ENCODE measurements around the gene TMEM263. TPM values are rescaled to one million over a fixed set of nuclear protein-coding genes. Genes with fewer than 3 reads are reported as not detected.

Gene TMEM263
- total RNA-seq, 1 experiment from 2014 or later, result 51.7 TPM

DNA sequence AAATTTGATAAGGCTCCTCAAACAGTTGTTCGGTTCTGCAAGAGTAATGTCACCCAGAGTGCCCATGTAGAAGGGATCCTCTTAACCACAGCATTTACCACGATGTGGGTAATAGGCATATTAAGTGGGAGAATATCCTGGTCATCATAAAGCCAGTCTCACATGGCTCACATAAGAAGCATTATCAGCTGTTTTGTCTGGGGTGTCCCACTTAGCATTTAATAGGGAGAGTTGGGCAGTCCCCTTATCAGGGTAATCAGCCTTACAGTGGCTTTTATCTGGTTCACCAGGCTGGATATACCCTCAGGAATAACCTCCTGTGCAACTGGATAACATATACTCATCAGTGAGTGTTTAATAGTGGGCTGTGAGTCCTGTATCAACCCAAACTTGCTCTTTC lies 12.9 kb upstream of the TMEM263 start:
- in situ Hi-C loops (cut with HindIII; ENCODE audit: low sequenced_read_pairs), result no loop called here
- no peak for DNase-seq (ENCODE audit: low spot score)

DNA sequence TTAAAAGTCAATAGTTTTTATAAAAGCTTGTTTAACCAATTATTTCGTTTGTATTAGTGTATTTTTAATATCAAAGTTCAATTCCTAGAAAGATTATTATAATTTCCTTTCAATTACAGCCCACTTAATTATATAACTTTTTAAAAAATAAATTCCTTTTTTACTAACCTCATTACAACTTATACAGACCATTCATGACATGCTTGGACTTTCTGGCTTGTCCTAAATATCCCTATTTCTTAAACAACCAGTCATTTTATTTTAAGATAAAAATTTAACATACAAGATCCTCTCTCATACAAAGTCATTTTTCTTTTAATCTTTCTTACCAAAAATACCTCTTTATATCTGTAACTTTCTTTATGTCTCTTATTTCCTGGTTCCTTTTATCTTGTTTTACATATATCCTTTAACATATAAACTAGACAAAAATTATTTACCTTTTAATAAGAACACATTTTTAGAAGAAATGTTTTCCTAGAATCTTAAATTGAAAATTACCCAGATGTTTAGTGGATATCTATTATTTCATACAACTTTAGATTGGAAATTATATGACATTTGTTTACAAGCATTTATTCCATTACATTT lies 10.4 kb upstream of the TMEM263 start:
- DNase-seq (ENCODE audit: low spot score), result no peak
- in situ Hi-C loops (cut with HindIII; ENCODE audit: low sequenced_read_pairs), result loop anchor here (5.0 kb wide), 1 partner anchor 43 kb away; no protein-coding TSS in a partner anchor

DNA sequence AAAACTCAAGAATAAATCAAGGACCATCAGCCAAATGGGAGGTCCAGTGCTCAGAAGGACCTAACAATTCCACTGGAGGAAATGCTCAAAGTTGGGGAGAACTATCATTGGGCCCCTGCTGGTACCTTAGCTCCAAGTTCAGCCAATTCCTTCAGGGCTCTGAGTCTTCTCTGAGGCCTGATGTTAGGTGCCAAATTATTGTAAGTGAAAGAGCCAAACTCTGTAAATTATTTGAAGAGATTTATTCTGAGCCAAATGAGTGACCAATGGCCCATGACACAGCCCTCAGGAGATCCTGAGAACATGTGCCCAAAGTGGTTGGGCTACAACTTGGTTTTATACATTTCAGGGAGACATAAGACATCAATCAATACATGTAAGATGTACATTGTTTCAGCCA lies 8.2 kb upstream of the TMEM263 start:
- in situ Hi-C loops (cut with HindIII; ENCODE audit: low sequenced_read_pairs), result loop anchor here (5.0 kb wide), 1 partner anchor 45 kb away; no protein-coding TSS in a partner anchor
- no peak for DNase-seq (ENCODE audit: low spot score)

DNA sequence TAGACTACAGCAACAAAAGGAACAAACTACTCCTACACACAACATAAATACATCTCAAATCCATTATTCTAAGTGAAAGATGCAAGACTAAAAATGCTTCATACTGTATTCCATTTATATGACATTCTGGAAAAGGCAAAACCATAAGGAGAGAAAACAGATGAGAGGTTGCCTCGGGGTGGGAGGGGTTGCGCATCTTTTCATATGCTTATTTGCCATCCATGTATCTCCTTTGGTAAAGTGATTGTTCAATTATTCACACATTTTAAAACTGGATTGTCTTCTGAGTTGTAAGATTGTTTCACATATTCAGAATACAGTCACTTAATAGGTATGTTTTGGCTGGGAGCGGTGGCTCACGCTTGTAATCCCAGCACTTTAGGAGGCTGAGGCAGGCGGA lies 5.1 kb upstream of the TMEM263 start:
- in situ Hi-C loops (cut with HindIII; ENCODE audit: low sequenced_read_pairs), result no loop called here
- DNase-seq (ENCODE audit: low spot score), result no peak

DNA sequence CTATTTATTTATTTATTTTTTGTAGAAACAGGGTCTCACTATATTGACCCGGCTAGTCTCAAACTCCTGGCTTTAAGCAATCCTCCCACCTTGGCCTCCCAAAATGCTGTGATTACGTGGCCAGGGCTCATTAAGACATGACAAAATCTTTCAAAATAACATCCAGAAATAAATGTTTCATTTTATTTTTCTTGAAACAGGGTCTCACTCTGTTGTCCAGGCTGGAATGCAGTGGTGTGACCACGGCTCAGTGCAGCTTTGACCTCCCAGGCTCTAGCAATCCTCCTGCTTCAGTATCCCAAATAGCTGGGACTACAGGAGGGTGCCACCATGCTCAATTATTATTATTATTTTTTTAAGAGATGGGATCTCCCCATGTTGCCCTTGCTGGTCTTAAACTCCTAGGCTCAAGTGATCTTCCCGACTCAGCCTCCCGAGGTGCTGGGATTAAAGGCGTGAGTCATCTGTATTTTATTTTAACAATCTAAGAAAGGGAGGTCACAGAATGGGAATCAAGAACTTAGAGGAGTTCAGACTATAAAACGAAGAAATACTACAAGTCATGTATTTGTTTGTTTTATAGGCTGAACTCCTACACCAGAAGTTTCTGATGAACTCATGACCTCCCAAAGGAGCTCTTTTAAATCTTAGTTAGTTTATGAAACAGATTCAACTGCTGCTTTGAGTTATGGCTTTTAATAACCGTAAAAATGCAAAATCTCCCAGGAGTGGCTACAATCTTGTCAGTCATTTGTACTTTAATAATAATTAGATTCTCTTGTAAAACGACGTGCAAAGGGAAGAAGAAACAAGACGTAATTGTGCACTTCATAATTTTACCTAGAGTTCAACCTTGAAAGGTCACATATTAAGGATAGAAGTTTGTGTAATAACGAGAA lies 2.1 kb upstream of the TMEM263 start:
- no peak for DNase-seq (ENCODE audit: low spot score)
- in situ Hi-C loops (cut with HindIII; ENCODE audit: low sequenced_read_pairs), result no loop called here

DNA sequence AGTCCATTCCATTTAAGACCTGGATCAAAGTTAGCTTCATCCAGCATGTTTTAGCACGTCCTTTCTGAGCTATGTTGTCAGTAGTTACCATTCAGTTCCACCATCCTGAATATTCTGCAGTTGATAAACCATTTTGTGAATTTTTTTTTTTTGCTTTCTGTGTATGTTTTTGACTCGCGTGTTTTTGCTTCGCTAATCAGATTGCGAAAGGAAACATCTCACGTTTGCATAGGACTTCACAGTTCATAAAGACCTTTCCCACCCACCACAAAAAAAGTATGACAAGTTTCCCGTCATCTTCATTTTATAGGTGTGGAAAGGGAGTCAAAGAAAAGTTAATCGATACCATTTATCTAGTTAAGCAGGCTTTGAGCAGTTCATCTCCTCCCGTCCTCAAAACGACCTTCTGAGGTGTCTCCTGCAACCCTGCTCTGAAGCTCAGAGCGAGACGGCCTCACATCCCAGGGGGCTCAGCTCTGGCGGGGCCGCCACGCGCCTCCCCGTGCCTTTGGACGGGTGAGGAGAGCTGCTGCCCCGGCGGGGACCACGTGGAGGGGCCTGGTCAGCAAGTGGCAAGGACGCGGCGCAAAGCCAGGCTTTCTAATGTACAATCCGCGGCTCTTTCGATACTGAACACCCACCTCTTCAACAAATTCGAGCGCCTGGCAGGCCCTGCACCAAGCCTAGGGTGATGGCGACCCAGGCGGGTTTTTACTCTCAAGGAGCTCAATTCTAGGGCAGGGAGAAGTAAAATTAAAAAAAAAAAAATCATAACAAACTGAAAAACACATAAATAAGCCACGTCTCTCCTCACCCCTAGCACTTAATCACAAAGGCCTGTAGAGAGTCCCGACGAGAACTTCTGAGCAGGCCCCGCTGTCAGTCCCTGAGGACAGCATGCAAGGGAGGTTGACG lies 988 bp upstream of the TMEM263 start:
- in situ Hi-C loops (cut with HindIII; ENCODE audit: low sequenced_read_pairs), result no loop called here
- DNase-seq (ENCODE audit: low spot score), result peak; percentile 43

DNA sequence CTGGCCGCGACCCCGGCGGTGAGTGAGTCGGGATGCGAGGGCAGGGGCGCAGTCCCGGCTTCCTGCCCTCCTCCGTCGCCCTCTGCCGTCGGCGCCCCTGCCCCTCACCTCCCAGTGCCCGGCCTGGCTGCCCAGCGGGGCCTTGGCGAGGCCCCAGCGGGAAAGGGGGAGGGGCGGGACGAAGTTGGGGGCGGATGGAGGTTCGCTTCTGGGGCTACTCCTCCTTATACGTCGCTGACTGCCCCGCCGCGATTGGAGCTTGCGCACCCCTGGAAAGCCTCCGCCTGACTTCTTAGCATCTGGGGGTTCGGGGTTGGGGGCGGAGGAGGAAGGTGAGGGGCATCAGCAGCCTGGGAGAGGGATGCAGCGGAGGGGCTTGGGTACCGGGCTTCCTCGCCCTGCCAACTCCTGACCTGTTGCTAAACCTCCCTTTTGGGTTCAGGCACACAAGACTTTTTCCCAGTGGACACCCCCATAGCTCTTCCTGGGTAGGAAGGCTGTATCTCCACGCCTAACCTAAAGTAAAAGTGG lies 406 bp downstream of the TMEM263 start:
- peak; percentile 41 for DNase-seq (ENCODE audit: low spot score)
- in situ Hi-C loops (cut with HindIII; ENCODE audit: low sequenced_read_pairs), result no loop called here

DNA sequence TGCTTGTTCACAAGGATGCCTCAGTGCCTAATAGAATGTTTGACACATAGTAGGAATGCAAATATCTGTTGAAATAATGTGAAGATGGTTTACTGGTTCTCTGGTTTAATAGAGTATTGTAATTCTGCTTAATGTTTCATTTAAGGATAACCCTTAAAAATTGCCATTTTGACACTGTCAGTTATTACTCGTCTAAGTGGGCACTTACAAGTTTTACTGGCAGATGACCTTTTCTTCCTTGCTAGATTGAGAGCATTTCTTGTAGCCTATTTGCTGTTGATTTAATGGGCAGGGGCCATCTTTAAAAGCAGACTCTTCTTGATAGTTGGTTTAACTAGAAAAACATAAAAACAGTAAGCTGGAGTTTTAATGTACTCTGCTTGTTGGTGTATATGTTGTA lies 1.9 kb downstream of the TMEM263 start:
- in situ Hi-C loops (cut with HindIII; ENCODE audit: low sequenced_read_pairs), result no loop called here
- no peak for DNase-seq (ENCODE audit: low spot score)

DNA sequence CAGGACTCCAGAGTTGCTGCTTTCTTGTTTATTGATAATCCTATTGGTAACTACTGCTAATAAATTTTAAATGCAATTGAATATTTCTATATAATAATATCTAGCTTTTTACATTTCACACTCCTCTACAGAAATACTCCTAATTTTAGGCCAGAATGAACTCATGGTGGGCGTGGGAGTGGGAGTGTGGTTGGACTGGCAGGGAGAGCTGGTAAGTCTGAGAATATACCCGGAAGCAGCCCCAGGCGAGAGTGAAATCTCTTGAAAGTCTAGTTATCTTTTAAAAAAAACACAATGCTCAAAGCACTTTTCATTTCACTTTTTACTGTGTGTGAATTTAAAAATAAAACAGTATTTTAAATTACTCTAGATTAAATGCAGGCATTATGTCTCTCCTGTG lies 4.7 kb downstream of the TMEM263 start:
- no peak for DNase-seq (ENCODE audit: low spot score)
- in situ Hi-C loops (cut with HindIII; ENCODE audit: low sequenced_read_pairs), result no loop called here

DNA sequence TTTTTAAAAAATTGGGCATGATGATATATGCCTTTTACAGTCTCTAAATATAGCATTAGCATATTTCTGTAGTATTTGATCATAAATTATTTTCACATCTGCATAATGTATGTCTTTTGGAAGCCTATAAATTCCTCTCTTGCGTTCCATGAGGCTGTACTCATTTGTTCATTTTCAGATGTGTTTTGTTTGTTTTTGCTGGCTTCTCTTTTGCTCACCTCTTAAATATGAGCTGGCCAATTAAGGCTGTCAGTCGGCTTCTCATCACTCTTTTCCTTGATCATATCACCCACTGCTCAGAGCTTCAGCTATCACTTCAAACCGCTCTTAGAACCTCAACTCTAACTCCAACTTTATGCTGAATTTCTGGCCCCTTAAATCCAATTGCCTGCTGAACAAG lies 6.6 kb downstream of the TMEM263 start:
- in situ Hi-C loops (cut with HindIII; ENCODE audit: low sequenced_read_pairs), result no loop called here
- no peak for DNase-seq (ENCODE audit: low spot score)

DNA sequence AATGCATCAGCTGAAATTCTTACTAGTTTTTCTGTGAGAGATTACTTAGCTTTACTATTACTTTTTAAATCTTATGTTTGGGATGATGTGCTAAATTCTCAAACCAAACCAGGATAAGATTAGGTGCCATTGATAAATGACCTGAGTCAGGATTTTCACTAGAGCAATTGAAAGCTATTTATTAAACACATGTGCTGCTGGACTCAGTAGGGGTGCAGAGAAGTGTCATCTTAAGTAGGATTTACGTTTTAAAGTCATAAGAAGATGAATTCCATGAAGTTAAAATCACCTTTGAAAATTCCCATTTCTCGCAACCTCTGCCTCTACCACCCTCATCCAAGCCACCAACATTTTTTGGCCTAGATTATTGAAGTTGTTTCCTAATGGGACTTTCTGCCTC lies 8.8 kb downstream of the TMEM263 start:
- DNase-seq (ENCODE audit: low spot score), result no peak
- in situ Hi-C loops (cut with HindIII; ENCODE audit: low sequenced_read_pairs), result no loop called here

DNA sequence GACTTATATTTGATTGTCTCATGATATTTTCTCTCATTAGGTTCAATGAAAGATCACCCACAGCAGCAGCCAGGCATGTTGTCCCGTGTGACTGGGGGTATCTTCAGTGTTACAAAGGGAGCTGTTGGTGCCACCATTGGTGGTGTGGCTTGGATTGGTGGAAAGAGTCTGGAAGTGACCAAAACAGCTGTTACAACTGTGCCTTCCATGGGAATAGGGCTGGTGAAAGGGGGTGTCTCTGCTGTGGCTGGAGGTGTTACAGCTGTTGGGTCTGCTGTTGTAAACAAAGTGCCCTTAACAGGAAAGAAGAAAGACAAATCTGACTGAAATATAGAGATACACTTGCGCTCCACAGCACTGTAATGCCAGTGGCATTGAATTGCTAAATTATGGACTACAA lies 15.4 kb downstream of the TMEM263 start:
- in situ Hi-C loops (cut with HindIII; ENCODE audit: low sequenced_read_pairs), result no loop called here
- no peak for DNase-seq (ENCODE audit: low spot score)

DNA sequence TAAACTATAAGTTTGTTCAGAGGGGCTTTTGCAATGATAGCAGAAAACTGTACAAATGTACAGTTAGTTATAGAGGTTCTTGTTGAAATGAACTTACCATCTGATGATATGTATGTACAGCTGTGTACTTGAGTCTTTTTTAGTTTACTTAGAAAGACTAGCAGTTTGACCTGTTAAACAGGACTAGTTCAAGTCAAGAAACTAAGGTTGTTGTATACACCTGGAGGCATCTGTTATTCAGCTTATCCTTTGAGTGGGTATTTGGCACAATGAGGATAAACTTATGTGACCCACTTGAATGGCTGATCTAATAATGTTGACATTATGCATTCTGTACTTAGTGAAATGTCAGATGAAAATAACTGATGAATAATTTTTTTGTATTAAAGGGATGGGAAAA lies 17.8 kb downstream of the TMEM263 start:
- in situ Hi-C loops (cut with HindIII; ENCODE audit: low sequenced_read_pairs), result no loop called here
- DNase-seq (ENCODE audit: low spot score), result no peak

DNA sequence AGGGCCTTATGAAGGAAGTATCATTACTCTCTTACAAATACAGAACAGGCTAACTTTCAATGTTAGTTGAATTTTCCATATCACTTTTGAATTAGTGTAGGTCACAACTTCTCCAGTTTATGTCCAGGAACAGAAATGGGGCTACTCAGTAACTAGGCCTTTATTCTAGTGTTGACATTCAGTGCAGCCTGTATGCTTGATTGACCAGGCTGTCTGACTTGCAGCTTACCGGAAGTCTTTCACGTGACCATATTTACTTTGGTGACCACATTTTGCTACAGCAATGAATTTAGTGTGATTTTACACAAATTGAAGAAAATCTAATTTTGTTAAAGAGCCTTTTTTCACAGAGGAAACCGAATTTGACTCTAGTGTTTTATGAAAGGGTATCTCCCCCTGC lies 18.8 kb downstream of the TMEM263 start:
- DNase-seq (ENCODE audit: low spot score), result no peak
- in situ Hi-C loops (cut with HindIII; ENCODE audit: low sequenced_read_pairs), result no loop called here

DNA sequence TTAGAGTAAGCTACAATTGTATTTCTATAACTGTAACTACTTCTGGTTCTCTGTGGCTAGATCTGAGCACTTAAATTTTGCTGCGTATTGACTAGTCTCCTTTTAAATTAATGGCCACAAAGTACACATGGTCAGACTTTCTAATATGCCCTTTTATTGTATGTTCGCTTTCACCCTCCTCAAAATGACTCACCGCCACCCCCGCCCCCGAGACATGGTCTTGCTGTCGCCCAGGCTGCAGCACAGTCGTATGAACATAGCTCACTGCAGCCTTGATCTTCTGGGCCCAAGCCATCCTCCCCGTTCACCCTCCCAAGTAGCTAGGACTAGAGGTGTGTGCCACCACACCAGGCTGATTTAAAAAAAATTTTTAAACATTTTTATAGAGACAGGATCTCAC lies 19.4 kb downstream of the TMEM263 start:
- no peak for DNase-seq (ENCODE audit: low spot score)
- in situ Hi-C loops (cut with HindIII; ENCODE audit: low sequenced_read_pairs), result no loop called here

DNA sequence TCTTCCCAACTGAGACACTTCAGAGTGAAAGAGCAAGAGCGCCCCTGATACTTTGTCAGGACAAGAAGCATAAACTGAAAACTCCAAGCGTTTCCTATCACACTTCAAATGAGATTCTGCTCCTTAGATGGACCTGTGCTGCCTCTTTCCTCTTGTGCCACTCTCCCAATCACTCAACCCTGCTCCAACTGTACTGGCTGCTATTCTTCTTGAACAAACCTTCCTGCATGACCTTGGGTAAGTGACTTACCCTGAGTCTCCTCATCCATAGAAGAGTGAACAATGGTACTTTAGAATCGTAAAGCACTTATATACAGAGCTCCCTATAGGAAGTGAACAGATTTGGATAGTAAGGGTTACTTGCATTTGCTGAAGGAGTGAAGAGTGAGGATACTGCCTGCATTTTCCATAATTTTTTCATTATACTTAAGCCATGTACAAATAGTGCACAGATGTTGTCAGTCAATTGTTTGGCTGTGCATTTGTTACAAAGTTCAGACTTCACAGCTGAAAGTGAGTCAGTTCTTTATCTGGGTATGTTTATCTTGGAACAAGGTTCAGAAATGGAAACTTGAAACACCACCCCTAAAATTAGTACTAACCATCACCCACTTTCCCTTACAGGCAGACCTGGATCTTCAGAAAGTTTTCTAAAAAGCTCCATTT lies 20.4 kb downstream of the TMEM263 start:
- DNase-seq (ENCODE audit: low spot score), result no peak
- in situ Hi-C loops (cut with HindIII; ENCODE audit: low sequenced_read_pairs), result no loop called here

DNA sequence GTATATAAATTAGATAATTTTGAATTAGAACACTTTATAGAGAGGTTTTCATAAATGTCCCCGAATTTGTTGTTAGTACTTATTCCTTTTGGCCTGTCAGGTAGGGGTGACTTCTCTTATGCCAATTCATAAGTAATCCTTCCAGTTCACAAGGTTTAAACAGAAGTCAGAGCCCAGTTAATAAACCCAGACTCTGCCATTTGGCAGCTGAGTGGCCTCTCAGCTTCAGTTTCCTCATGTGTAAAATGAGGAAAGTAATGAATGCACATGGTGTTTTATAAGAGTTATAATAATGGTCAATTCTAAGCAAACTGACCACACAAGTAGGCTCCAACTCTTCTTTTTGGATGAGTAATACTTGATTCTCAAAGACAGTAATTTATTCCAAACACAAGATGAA lies 21.0 kb downstream of the TMEM263 start:
- in situ Hi-C loops (cut with HindIII; ENCODE audit: low sequenced_read_pairs), result no loop called here
- DNase-seq (ENCODE audit: low spot score), result no peak

DNA sequence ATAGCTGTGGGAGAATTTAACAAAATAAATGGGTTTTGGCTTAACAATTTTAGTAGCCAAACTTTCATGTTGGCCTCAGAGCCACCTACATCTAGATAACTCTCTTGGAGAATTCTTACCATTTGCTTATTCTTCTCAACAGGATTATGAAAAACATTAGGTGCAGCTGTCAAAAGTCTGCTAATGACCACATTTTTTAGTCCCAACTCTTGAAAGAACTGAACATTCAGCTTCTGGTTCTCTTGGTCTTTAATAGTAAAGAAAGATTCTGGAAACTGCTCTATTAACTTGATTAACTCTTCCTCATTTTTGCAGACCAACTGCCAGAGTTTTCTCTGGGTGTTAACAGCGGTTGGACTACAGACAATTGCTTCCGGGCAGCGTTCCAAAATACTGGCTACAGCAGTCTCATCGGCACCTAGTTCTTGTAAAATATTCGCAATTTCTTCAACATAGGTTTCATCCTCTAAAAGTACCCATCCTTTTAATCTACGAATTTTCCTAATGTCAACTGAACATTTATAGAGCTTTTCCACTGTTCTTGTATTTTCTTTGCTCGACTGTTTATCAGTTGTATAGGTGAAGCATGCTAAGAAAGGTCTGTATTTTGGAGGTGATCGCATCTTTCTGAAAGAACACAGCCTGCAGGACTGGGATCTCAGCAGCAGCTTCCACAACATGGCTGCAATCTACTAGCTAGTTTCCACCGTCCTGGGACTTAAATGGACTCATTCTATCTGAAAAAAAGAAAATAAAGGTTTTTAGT lies 22.5 kb downstream of the TMEM263 start:
- in situ Hi-C loops (cut with HindIII; ENCODE audit: low sequenced_read_pairs), result no loop called here

More for the DNA sequence above, 22.5 kb downstream of the TMEM263 start:
- DNase-seq (ENCODE audit: low spot score), result peak; percentile 70
